GM21390 (cell line): ENCODE data around the gene HYOU1.
"Not testable (repeated sequence)": the region's sequence is repeated elsewhere in the genome, so short reads cannot be mapped to it uniquely, and the experiment has no call there.

Experiments used
- ATAC-seq: cut with Tn5 transposase; IDR thresholded peaks from one replicate; pipeline ENCODE4 v1.9.1; 2021; ENCODE audit not compliant: unreplicated experiment

The HYOU1 gene

GRCh38 chr11:119085437-119085847 is 28.4 kb upstream of the HYOU1 start:
- no peak for ATAC-seq

GRCh38 chr11:119084663-119085436 is 27.8 kb upstream of the HYOU1 start, which contains the start of gene HMBS:
TSS of gene HMBS (plus strand) at chr11:119084881. CDS start at chr11:119085034, 153 bp downstream.
- ATAC-seq, result peak; percentile 92

- ATAC-seq, result no peak
Measured at GRCh38 chr11:119081682-119082260, 24.8 kb upstream of the HYOU1 start.

- ATAC-seq, result no peak
Measured at GRCh38 chr11:119078675-119079420, 21.8 kb upstream of the HYOU1 start.

GRCh38 chr11:119077839-119078238 is 20.8 kb upstream of the HYOU1 start:
- no peak for ATAC-seq

GRCh38 chr11:119067371-119068222 is 10.6 kb upstream of the HYOU1 start, which contains the start of gene VPS11:
TSS of gene VPS11 (plus strand) at chr11:119067818. CDS start at chr11:119067824, 6 bp downstream.
- peak; percentile 85 for ATAC-seq

GRCh38 chr11:119065369-119065768 is 8.4 kb upstream of the HYOU1 start:
- no peak for ATAC-seq

- ATAC-seq, result no peak
Measured at GRCh38 chr11:119062779-119063178, 5.8 kb upstream of the HYOU1 start.

GRCh38 chr11:119061256-119061655 is 4.3 kb upstream of the HYOU1 start:
- ATAC-seq, result no peak

GRCh38 chr11:119059128-119059527 is 2.1 kb upstream of the HYOU1 start:
- not testable (repeated sequence) for ATAC-seq

GRCh38 chr11:119056421-119056999 is 495 bp downstream of the HYOU1 start:
- ATAC-seq, result peak; percentile 1

GRCh38 chr11:119055901-119056300 is 1.1 kb downstream of the HYOU1 start:
- ATAC-seq, result no peak

- no peak for ATAC-seq
Measured at GRCh38 chr11:119054418-119054817, 2.6 kb downstream of the HYOU1 start.

- no peak for ATAC-seq
Measured at GRCh38 chr11:119052163-119052814, 4.7 kb downstream of the HYOU1 start.

GRCh38 chr11:119051440-119052162 is 5.4 kb downstream of the HYOU1 start:
- ATAC-seq, result no peak

GRCh38 chr11:119049081-119049480 is 7.9 kb downstream of the HYOU1 start:
- ATAC-seq, result no peak

GRCh38 chr11:119048644-119049043 is 8.4 kb downstream of the HYOU1 start:
- ATAC-seq, result no peak

GRCh38 chr11:119047205-119047604 is 9.8 kb downstream of the HYOU1 start:
- no peak for ATAC-seq

GRCh38 chr11:119046489-119046888 is 10.5 kb downstream of the HYOU1 start:
- ATAC-seq, result no peak
